Epidermal melanocyte (primary cell): ENCODE results near the gene KHNYN.
"Not testable (repeated sequence)": the region's sequence is repeated elsewhere in the genome, so short reads cannot be mapped to it uniquely, and the experiment has no call there.

ENCODE experiments used
- DNase-seq: peaks from one replicate; pipeline ENCODE4 v3.0.0; 2011; ENCODE audit warnings: low spot score; ENCODE audit not compliant: insufficient read length

The KHNYN gene

DNA sequence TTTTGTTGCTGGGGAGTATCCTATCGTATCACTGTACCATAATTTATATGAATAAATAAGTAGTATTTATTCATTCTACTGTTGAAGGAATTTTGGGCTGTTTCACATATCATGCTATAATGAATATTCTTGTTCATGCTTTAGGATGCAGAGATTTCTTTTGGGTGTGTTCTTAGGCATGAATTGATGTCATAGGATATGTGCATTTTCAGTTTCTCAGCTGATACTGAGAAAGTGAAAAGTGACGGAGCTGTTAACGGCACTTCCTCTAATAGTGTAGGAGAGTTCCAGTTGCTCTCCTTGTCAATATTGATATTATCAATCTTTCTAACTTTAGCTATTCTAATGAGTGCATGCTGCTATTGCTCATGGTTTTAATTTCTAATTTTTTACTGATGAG is 36.1 kb downstream of the KHNYN start:
- no peak for DNase-seq

DNA sequence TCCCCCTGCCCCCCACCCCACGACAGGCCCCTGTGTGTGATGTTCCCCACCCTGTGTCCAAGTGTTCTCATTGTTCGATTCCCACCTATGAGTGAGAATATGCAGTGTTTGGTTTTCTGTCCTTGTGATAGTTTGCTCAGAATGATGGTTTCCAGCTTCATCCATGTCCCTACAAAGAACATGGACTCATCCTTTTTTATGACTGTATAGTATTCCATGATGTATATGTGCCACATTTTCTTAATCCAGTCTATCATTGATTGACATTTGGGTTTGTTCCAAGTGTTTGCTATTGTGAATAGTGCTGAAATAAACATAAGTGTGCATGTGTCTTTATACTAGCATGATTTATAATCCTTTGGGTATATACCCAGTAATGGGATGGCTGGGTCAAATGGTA is 40.7 kb downstream of the KHNYN start:
- not testable (repeated sequence) for DNase-seq

DNA sequence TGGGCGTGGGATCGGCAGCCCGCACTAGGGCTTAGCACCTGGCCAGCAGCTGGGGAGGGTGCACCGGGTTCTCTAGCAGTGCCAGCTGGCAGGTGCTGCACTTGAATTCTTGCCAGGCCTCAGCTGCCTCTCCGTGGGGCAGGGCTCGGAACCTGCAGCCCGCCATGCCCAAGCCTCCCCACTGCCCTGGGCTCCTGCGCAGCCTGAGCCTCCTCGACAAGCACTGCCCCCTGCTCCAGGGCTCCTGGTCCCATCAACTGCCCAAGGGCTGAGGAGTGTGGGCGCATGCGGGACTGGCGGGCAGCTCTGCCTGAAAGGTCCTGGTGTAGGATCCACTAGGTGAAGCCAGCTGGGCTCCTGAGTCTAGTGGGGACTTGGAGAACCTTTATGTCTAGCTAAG is 43.5 kb downstream of the KHNYN start:
- DNase-seq = no peak

DNA sequence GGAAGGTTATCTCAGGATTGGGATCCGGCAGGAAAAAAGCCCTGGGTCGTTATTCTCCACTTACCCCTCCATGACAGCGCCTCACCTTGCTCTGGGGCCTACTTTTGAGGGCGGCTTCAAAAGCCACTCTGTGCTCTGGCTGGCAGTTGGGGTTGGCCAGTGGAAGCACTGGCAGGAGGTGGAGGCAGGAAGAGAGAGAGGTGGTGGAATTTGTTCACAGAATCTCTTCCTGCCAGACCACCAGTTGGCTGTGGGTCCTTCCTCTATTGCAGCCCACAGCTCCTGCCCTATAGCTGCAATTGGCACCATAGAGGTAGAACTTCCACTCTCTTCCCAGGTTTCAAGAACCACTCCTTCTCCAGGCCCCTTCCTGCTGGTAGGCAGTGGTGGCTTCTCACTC is 45.5 kb downstream of the KHNYN start:
- DNase-seq = no peak

DNA sequence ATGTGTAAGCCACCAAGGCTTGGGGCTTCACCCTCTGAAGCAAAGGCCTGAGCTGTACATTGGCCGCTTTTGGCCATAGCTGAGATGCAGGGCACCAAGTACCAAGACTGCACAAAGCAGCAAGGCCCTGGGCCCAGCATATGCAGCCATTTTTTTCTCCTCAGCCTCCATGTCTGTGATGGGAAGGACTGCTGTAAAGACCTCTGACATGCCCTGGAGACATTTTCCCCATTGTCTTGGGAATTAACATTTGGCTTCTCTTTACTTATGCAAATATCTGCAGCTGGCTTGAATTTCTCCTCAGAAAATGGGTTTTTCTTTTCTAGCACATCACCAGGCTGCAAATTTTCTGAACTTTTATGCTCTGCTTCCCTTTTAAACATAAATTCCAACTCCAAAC is 50.2 kb downstream of the KHNYN start:
- DNase-seq = not testable (repeated sequence)

DNA sequence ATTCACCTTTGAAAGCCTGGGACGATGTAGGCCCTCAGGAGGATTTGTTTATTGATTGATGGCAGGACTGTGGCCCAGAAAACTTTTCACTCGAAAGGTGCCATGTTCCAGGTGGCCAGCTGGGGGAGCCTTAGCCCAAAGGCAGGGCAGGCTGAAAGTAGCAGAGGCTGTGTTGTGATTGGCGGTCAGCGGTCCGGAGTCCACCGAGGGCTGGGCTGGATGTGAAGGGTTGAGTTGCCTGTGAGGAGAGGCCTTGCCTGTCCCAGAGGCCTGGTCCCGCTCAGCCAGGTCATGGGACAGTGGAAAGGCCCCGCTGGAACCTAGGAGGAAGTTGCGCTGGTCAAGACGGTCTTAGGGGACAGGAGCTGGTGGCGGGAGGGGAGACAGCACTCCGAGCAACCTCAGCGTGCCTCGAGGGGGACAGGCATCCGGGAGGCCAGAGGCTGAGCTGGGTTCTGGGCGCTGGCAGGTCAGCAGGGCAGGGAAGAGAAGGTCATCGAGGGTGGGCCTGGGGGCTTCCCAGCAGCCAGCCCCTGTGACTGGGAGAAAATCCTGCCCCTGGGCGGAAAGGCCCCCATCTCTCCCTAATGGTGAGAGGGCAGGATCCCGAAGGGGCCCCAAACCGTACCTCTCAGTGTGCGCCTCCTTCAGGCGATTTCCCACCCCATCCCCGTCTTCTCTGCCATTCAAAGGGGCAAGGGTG is 52.0 kb downstream of the KHNYN start:
- peak; percentile 29 for DNase-seq

DNA sequence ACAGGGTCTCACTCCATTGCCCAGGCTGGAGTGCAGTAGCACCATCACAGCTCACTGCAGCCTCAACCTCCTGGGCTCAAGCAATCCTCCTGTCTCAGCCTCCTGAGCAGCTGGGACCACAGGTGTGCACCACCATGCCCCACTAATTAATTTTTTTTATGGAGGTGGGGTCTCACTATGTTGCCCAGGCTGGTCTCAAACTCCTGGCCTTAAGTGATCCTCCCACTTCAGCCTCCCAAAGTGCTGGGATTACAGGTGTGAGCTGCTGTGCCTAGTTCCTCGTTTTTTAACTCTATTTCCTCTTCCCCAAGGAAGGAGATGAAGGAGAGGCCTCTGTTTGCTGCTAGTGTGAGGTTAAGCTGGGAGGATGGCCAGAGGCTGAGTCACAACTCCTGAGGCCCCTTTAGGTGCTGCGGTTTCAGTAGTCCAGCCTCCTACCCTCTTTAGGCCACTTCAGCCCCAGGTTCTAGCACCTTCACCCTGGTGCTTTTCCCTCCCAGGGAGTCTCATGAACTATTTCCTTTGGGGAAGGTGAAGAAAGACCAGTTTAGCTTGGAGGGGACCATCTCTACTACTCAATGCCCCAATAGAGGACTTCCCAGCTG is 53.0 kb downstream of the KHNYN start:
- DNase-seq = not testable (repeated sequence)

DNA sequence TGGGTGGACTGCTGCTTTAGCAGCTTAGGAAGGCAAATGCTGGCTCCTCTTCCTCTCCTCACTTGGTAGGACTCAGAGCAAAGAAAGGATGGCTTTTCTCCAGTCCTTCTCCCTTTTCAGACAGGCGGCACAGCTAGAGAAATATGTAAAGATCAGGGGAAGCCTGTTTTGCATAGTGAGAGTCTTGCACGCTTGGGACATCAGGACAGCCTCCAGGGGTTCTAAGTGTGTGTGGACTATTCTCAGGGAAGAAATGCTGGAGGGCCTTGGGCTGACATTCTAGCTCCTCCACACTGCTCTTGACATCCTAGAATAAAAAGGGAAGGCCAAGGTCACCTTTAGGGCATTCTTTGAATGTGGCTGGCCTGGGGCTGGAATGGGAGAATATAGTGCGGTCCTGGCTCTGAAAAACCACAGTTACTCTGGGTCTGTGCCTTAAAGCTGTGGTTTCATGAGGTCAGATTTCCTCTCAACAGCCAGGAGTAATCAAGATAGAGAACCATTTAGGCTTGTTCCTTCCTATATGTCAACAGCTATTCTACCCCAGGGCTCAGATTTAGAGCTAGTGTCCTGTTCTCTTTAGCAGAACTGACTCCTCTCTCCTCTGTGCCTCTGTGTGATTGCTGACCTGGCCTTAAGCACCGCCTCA is 54.0 kb downstream of the KHNYN start:
- peak; percentile 31 for DNase-seq
